DOHH2 (cell line): ENCODE results near the gene TRMU.

Experiments used
- H3F3A ChIP-seq: fragments of 200-600 bp; sonication (generic), shearing (Covaris generic); 2 replicates; pipeline ENCODE4 v1.6.0; 2016; ENCODE audit warnings: antibody characterized with exemption, mild to moderate bottlenecking; ENCODE audit not compliant: control insufficient read depth, insufficient read depth
- H3K27ac ChIP-seq: fragments of 200-600 bp; sonication (generic); 2 replicates; pipeline ENCODE4 v1.5.1; 2014; ENCODE audit warnings: low read depth, mild to moderate bottlenecking, low read length, moderate library complexity
- H3K27me3 ChIP-seq: fragments of 200-600 bp; sonication (generic); 2 replicates; pipeline ENCODE4 v1.6.1; 2014; ENCODE audit warnings: mild to moderate bottlenecking, low read length, mixed read lengths; ENCODE audit not compliant: control insufficient read depth
- H3K36me3 ChIP-seq: fragments of 200-600 bp; sonication (generic); 2 replicates; pipeline ENCODE4 v1.6.1; 2014; ENCODE audit warnings: mild to moderate bottlenecking, low read length, moderate library complexity, mixed read lengths; ENCODE audit not compliant: control insufficient read depth
- H3K4me1 ChIP-seq: fragments of 200-600 bp; sonication (generic); 2 replicates; pipeline ENCODE4 v1.6.1; 2014; ENCODE audit warnings: mild to moderate bottlenecking, low read length, mixed read lengths; ENCODE audit not compliant: control insufficient read depth
- H3K4me2 ChIP-seq: fragments of 200-600 bp; sonication (generic); 2 replicates; pipeline ENCODE4 v1.6.0; 2014; ENCODE audit warnings: mild to moderate bottlenecking, low read length, moderate library complexity
- H3K4me3 ChIP-seq: fragments of 200-600 bp; sonication (generic); 2 replicates; pipeline ENCODE4 v1.5.1; 2014; ENCODE audit warnings: mild to moderate bottlenecking, low read length, mixed read lengths
- H3K79me2 ChIP-seq: fragments of 200-600 bp; sonication (generic); 2 replicates; pipeline ENCODE4 v1.6.1; 2014; ENCODE audit warnings: mild to moderate bottlenecking, low read length, mixed read lengths; ENCODE audit not compliant: control insufficient read depth
- H3K9me2 ChIP-seq: fragments of 200-600 bp; sonication (generic); replicated peaks from 2 replicates; pipeline ENCODE4 v1.6.1; 2014; ENCODE audit warnings: mild to moderate bottlenecking, low read length, mixed read lengths; ENCODE audit not compliant: control insufficient read depth
- H3K9me3 ChIP-seq: fragments of 200-600 bp; sonication (generic); 2 replicates; pipeline ENCODE4 v1.6.1; 2014; ENCODE audit warnings: antibody characterized with exemption, low read length, mixed read lengths; ENCODE audit not compliant: control insufficient read depth, insufficient read depth
- H4K20me1 ChIP-seq: fragments of 200-600 bp; sonication (generic); 2 replicates; pipeline ENCODE4 v1.6.0; 2014; ENCODE audit warnings: low read depth, mild to moderate bottlenecking, antibody characterized with exemption, low read length, moderate library complexity; ENCODE audit not compliant: control insufficient read depth, insufficient read depth
- CTCF ChIP-seq: fragments of 200-600 bp; sonication (generic); IDR thresholded peaks from one replicate; pipeline ENCODE4 v1.5.1; 2014; ENCODE audit warnings: antibody characterized with exemption, mild to moderate bottlenecking, low read depth, low read length; ENCODE audit not compliant: poor library complexity, severe bottlenecking
- EZH2phosphoT487 ChIP-seq: fragments of 200-600 bp; sonication (generic); IDR thresholded peaks from 2 replicates; pipeline ENCODE4 v1.6.1; 2017; ENCODE audit warnings: borderline replicate concordance, mild to moderate bottlenecking, antibody characterized with exemption, low read length, moderate library complexity, mixed read lengths

TRMU gene

DNA sequence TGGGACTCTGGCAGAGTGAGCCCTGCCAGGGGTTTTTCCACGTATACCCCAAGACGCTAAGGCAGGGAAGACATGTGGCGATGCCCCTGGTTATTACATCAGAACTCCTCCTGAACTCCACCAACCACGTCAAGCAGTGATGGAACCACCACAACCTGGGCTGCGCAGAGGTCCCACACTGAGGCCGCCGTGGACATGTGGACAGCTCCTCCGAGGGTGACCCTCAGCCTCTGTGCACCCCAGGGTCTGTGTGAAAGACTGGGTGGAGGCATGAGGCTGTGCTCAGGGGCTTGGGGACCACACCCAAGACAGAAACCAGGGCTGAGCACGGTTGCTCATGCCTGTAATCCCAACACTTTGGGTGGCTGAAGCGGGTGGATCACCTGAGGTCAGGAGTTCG, 52.2 kb downstream of the TRMU start:
- H3K4me3 ChIP-seq = no peak overlapping the region
- H3K36me3 ChIP-seq = no peaks in the 10 kb centered on the region
- H3K9me3 ChIP-seq = no peaks in the 10 kb centered on the region
- H3K4me1 ChIP-seq = no peaks in the 10 kb centered on the region
- no peaks in the 10 kb centered on the region for H3K79me2 ChIP-seq
- no peaks in the 10 kb centered on the region for H3K27me3 ChIP-seq
- no peak overlapping the region for H3K4me2 ChIP-seq
- no peaks in the 10 kb centered on the region for H3F3A ChIP-seq
- H4K20me1 ChIP-seq = no peaks in the 10 kb centered on the region
- TF ChIP-seq EZH2phosphoT487 (no peak), CTCF (no peak)
- H3K9me2 ChIP-seq = no peaks in the 10 kb centered on the region
- H3K27ac ChIP-seq = no peak overlapping the region

- H3K4me2 ChIP-seq = no peak overlapping the region
- H3K4me3 ChIP-seq = no peak overlapping the region
- H3F3A ChIP-seq = no peaks in the 10 kb centered on the region
- no peaks in the 10 kb centered on the region for H3K4me1 ChIP-seq
- no peaks in the 10 kb centered on the region for H3K9me2 ChIP-seq
- no peak overlapping the region for H3K27ac ChIP-seq
- H4K20me1 ChIP-seq = no peaks in the 10 kb centered on the region
- TF ChIP-seq CTCF (no peak), EZH2phosphoT487 (no peak)
- H3K27me3 ChIP-seq = no peaks in the 10 kb centered on the region
- H3K36me3 ChIP-seq = no peaks in the 10 kb centered on the region
- no peaks in the 10 kb centered on the region for H3K9me3 ChIP-seq
- H3K79me2 ChIP-seq = no peaks in the 10 kb centered on the region
These were observed 53.1 kb downstream of the TRMU start for GRCh38 chr22:46388647-46389046.

DNA sequence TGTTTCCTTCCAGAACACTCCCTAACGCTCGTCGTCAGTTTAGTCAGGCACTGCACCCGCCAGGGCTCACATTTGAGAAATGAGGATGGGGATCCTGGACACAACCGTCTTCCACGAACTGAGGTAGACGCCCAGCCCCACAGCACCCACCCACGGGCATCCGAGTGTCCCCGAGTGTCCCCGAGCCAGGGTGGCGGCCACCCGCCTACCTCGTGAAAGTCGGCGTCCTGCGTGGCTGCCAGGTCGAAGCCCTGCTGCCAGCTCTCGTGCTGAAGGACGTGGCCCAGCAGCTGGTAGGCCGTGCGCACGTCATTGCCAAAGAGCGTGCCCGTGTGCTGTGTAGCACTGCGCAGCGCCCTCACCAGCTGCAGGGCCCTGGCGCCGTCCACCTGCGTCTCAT, 53.6 kb downstream of the TRMU start:
- Histone ChIP-seq H3K9me2 (no peaks in the 10 kb centered on the region), H3K4me2 (no peak overlapping the region), H3K27ac (no peak overlapping the region), H3K79me2 (no peaks in the 10 kb centered on the region), H4K20me1 (no peaks in the 10 kb centered on the region), H3K9me3 (no peaks in the 10 kb centered on the region), H3K36me3 (no peaks in the 10 kb centered on the region), H3F3A (no peaks in the 10 kb centered on the region), H3K4me1 (no peaks in the 10 kb centered on the region), H3K4me3 (no peak overlapping the region), H3K27me3 (no peaks in the 10 kb centered on the region)
- TF ChIP-seq CTCF (no peak), EZH2phosphoT487 (no peak)
